ENCODE data around the gene MUC20.
"Not testable (repeated sequence)": the region's sequence is repeated elsewhere in the genome, so short reads cannot be mapped to it uniquely, and the experiment has no call there.

Gene MUC20

GRCh38 chr3:195770081-195770840, 49.5 kb downstream of the MUC20 start:
- no peak for DNase-seq (ENCODE audit: low read depth, low spot score)

- not testable (repeated sequence) for DNase-seq (ENCODE audit: low read depth, low spot score)
These were observed 50.3 kb downstream of the MUC20 start for GRCh38 chr3:195770841-195771645.

- DNase-seq (ENCODE audit: low read depth, low spot score) = no peak
These were observed 51.0 kb downstream of the MUC20 start for GRCh38 chr3:195771646-195772300.

GRCh38 chr3:195773956-195774537, 53.3 kb downstream of the MUC20 start:
- no peak for DNase-seq (ENCODE audit: low read depth, low spot score)

- DNase-seq (ENCODE audit: low read depth, low spot score) = peak; percentile 12
These were observed 54.1 kb downstream of the MUC20 start for GRCh38 chr3:195774917-195775316.

GRCh38 chr3:195777975-195778374, 57.2 kb downstream of the MUC20 start:
- no peak for DNase-seq (ENCODE audit: low read depth, low spot score)

GRCh38 chr3:195781236-195781635, 60.5 kb downstream of the MUC20 start:
- DNase-seq (ENCODE audit: low read depth, low spot score) = not testable (repeated sequence)

Measured in iPS DF 19.7 (cell line).